GM12891 (cell line): ENCODE data around the gene SLC5A1.

Experiments used
- DNase-seq: peaks from one replicate; pipeline ENCODE4 v3.0.0; 2011; ENCODE audit warnings: low spot score; ENCODE audit not compliant: insufficient read length
- FAIRE-seq: peaks from 2 replicates; lab custom pipeline; 2011; peaks lifted over from hg19 to GRCh38; lab: Jason Lieb, UNC
- PAX5 ChIP-seq: IDR thresholded peaks from 2 replicates; pipeline ENCODE4 v1.6.1; 2011; ENCODE audit warnings: low read length, moderate library complexity, mild to moderate bottlenecking; ENCODE audit not compliant: insufficient read depth, severe bottlenecking
- POLR2A ChIP-seq: IDR thresholded peaks from 2 replicates; pipeline ENCODE4 v1.6.1; 2011; ENCODE audit warnings: low read depth, low read length, control low read depth
- POLR2AphosphoS5 ChIP-seq: IDR thresholded peaks from 2 replicates; pipeline ENCODE4 v1.6.1; 2011; ENCODE audit warnings: low read depth, low read length, control low read depth
- POU2F2 ChIP-seq: IDR thresholded peaks from 2 replicates; pipeline ENCODE4 v1.6.1; 2011; ENCODE audit warnings: low read depth, mild to moderate bottlenecking, control low read depth, low read length, moderate library complexity
- SPI1 ChIP-seq: IDR thresholded peaks from 2 replicates; pipeline ENCODE4 v1.6.1; 2011; ENCODE audit warnings: low read depth, low read length, control low read depth
- TAF1 ChIP-seq: IDR thresholded peaks from 2 replicates; pipeline ENCODE4 v1.6.1; 2011; ENCODE audit warnings: low read depth, low read length, control low read depth

SLC5A1 gene

DNA sequence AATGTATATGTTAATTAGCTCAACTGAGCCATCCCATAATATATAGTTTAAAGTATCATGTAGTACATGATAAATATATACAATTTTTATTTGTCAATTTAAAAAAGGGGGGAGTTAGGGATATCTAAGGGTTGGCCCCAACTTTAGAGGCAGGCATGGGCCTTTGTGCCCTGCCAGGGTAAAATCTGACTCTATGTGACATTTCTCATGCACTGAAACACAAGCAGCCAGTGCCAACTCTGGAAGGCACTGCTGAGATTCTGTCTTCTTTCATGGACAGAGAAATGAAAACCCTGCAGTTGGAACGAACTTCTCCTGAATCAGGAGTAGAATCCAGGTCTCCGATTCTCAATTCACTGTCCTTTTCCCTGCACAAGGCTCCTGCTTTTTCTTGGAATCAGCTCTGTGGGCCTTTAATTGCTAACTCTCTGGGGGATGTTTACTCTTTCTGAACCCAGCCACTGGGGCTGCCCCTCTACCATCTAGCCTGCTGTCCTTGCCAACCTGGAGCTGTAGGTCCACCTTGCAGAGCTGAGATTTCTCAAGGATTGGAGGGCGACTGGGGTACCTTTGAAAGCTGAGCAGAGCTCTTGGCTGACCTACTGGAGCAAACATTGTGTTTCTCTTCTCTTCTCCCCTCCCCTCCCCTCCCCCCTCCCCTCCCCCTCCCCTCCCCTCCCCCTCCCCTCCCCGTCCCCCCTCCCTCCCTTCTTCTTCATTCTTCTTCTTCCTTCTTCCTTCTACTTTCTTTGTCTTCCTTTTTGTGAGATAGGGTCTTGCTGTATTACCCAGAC lies 26.7 kb downstream of the SLC5A1 start:
- FAIRE-seq (no peak), DNase-seq (no peak)
- TF ChIP-seq POLR2A (no peak), POU2F2 (no peak), TAF1 (no peak), SPI1 (no peak), POLR2AphosphoS5 (no peak), PAX5 (no peak)

DNA sequence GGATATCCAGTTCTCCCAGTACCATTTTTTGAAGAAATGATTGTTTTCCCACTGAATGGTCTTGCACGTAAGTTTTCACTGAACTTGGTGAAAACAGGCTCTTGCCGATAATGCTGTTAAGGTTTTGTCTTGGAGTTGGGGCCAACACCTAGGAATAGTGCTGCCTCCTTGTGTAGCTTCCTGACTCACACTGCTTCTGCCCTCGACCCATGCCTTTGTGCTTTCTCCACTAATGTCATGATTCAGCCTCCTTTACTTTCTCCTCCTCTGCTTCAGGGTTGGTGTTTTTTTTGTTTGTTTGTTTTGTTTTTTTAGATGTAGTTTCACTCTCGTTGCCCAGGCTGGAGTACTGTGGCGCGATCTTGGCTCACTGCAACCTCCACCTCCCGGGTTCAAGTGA lies 30.2 kb downstream of the SLC5A1 start:
- TF ChIP-seq SPI1 (no peak), PAX5 (no peak), POU2F2 (no peak), TAF1 (no peak), POLR2A (no peak), POLR2AphosphoS5 (no peak)
- FAIRE-seq (no peak), DNase-seq (no peak)

DNA sequence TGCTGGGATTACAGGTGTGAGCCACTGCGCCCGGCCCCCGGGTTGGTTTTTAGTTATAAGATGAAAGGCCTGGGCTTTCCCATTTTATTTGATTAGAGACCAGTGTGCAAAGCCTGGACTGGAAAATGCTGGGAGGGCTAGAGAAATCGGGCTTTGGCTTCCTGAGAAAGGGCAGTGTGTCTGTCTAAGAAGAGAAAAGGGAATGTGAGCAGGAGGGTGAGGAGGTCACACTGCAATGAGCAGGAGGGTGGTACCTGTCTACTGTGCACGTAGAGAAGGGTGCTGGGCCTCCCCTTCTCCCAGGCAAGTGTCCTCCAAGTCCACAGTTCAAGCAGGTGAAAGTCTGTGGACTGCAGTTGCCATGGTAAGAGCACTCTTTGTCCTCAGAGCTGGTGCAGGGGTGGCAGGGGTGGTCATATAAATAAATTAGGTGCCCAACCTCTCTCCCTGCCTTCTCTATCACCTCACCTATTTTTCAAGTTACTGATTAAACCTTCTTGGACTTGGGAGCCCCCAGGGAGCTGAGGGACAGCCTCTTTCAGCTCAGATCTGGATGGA lies 30.8 kb downstream of the SLC5A1 start:
- no peak for DNase-seq
- TF ChIP-seq TAF1, result no peak
- no peak for TF ChIP-seq POLR2A
- TF ChIP-seq POU2F2, result no peak
- no peak for TF ChIP-seq POLR2AphosphoS5
- FAIRE-seq, result no peak

DNA sequence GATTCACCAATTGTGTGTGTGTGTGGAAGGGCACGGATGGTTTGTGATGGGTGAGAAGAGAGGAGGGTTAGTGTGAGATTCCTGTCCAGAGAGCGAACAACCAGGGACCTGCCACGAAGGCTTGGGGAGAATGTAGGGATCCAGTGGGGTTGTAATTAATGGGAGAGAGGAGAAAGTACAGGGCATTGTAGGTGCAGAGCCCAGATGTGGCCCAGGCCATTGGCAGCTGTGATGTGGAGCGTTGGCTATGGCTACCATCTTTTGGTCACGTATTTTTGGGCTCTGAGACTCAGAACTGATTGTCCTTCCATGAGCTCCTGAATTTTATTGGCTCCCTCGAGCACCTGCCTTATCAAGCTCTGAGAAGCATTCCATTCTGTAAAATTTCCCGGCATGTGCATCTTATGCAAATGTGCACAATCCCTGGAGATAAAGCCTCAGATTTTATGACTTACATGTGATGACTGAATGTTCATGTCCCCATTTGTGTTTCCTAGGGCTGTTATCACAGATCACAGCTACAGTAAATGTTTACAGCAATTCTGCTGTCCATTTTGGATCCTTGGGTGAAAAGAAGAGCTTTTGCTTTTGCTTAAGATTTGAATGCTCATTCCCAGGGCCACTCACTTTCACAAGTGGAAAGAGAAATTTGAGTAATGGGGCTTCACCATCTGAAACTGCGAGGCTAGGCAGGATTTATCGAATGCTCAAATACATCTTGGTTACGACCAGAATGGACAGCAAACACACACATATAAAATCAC lies 33.1 kb downstream of the SLC5A1 start:
- no peak for DNase-seq
- no peak for FAIRE-seq

DNA sequence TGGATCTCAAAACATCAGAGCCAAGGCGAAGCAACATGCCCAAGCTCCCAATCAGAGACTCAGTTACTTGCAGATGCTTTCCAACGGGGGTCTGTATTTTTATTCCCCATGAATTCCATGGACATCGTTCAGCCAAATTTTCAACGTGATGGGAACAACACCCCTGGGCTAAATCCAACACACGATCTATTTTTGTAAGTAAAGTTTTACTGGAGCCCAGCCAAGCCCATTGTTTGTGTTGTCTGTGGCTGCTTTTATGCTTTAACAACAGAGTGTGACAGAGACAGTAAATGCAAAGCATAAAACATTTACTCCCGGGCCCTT lies 33.7 kb downstream of the SLC5A1 start:
- FAIRE-seq, result no peak
- TF ChIP-seq POLR2AphosphoS5, result no peak
- TF ChIP-seq TAF1, result no peak
- TF ChIP-seq POU2F2, result no peak
- TF ChIP-seq SPI1, result no peak
- TF ChIP-seq PAX5, result no peak
- TF ChIP-seq POLR2A, result no peak
- no peak for DNase-seq

More for the DNA sequence above, 33.1 kb downstream of the SLC5A1 start:
- TF ChIP-seq TAF1 (no peak), PAX5 (no peak), POLR2AphosphoS5 (no peak)

DNA sequence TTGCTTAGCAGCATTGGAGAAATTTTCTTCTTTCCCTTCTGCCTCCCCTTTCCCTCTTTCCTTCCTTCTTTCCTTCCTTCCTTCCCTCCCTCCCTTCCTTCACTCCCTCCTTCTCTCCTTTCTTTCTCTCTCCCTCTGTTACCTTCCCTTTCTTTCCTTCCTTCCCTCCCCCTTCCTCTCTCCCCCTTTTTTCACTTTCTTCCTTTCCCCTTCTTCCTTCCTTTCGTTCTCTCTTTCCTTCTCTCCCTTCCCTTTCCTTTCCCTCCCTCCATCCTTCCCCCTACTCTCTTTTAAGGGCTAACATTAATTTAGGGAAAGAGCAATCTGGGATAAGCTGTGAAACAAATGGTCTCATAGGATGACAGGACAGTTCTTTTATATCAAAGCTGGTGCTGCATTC lies 34.1 kb downstream of the SLC5A1 start:
- FAIRE-seq (no peak), DNase-seq (no peak)
- TF ChIP-seq SPI1 (no peak), TAF1 (no peak), POU2F2 (no peak), POLR2AphosphoS5 (no peak), PAX5 (no peak), POLR2A (no peak)

DNA sequence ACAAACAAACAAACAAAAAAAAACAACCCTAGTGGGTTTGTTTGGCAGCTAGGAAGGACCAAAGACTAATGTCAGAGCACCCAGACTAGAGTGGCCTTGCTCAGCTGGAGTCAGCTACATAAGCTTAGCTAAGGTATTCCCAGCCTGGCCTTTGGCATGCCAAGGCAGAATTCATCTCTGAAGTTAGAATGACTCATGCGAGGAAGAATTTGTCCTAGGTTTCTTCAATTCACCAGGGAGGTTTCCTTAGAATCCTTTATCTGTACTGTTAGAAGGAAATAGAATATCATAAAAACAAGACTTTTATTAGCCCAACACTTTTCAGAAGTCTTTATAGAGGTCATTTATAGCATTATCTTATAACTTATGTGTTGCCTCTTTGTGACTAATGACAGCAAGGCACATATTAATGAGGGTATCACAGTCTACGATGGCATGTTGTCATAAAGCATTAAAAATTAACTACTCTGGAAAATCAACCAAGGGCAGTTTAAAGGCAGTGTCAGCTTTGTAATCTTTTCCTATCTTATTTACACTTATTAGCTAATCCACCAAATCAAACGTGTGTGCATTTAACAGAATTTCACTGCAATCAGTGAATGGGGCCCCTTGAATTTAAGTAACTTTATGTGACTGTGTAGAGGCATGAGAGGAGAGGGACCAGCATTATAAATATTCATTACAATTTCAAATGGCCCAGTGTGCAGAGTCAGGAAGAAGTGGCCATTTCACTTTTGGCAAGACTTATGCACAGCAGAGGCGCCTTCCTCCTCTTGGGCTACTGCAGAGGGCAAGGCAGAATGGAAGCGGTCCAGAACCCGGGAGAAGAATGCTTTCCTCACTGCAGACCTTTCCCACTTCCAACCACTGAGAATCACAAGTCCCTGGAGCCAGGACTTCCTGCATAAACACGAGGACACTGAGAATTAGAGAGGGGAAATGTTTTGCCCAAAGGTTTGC lies 36.3 kb downstream of the SLC5A1 start:
- FAIRE-seq (no peak), DNase-seq (no peak)
- TF ChIP-seq SPI1, result no peak
- no peak for TF ChIP-seq POU2F2
- TF ChIP-seq POLR2AphosphoS5, result no peak
- no peak for TF ChIP-seq TAF1
- no peak for TF ChIP-seq PAX5
- no peak for TF ChIP-seq POLR2A

DNA sequence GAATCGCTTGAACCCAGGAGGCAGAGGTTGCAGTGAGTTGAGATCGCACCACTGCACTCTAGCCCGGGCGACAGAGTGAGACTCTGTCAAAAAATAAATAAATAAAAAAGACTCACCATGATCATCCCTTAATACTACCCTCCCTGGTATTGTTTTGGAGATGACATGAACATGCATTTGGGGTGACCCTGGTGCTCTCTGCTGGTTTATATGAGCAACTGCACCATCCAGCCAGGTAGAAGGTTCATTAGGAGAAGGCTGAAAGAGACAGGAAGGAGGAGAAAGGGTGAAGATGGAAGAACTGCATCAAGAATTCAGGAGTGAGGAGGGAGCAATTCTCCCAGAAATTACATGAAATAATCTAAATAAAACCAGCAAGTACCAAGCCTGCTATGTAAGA lies 37.8 kb downstream of the SLC5A1 start:
- FAIRE-seq, result peak; percentile 45
- TF ChIP-seq POLR2AphosphoS5 (no peak), TAF1 (no peak), SPI1 (no peak), POU2F2 (no peak), POLR2A (no peak), PAX5 (no peak)
- DNase-seq, result peak; percentile 16
